Activated B cell treated with CpG ODN at 0.5 μM for 24 hours (primary cell): ENCODE results near the gene MYO18B. TPM values are rescaled to one million over a fixed set of nuclear protein-coding genes. Genes with fewer than 3 reads are reported as not detected.

Source experiments
- ATAC-seq: fragments of 200-7000 bp; cut with Tn5 transposase; one replicate; pipeline ENCODE4 v1.10.0; 2021; ENCODE audit warnings: low read depth, mild to moderate bottlenecking, moderate library complexity
- CTCF ChIA-PET: fragments of 350-600 bp; sonication (Branson Sonifier 250); formaldehyde crosslinking; loops from one replicate; lab custom pipeline; 2021; ENCODE audit warnings: antibody characterized with exemption; lab: Charles Lee
- POLR2A ChIA-PET: fragments of 350-600 bp; sonication (Branson Sonifier 250); formaldehyde crosslinking; loops from one replicate; lab custom pipeline; 2021; ENCODE audit warnings: antibody characterized with exemption; lab: Charles Lee
- DNase-seq: peaks from one replicate; pipeline ENCODE4 v3.0.0; 2022
- H3K27ac Mint-ChIP-seq: one replicate; pipeline ENCODE4 v1.8.0; 2020; ENCODE audit warnings: mixed read lengths
- H3K27me3 Mint-ChIP-seq: one replicate; pipeline ENCODE4 v1.8.0; 2021; ENCODE audit warnings: mixed read lengths
- H3K36me3 Mint-ChIP-seq: one replicate; pipeline ENCODE4 v1.8.0; 2021; ENCODE audit warnings: low read depth, mixed read lengths
- H3K4me1 Mint-ChIP-seq: one replicate; pipeline ENCODE4 v1.8.0; 2021; ENCODE audit warnings: mixed read lengths
- H3K4me3 Mint-ChIP-seq: one replicate; pipeline ENCODE4 v1.8.0; 2020; ENCODE audit warnings: mild to moderate bottlenecking, mixed read lengths
- H3K9me3 Mint-ChIP-seq: one replicate; pipeline ENCODE4 v1.8.0; 2020; ENCODE audit warnings: mixed read lengths
- intact Hi-C: fragments of 100-400 bp; cut with micrococcal nuclease; formaldehyde crosslinking; loops from one replicate; pipeline ENCODE4 v1.15.1; 2024
- total RNA-seq: library from RNA; stranded (reverse); gene quantifications from 2 replicates; pipeline ENCODE4 v1.2.3, GENCODE V29; 2022
- TF ChIP-seq, protein P1 (sequence below): fragments of 200-600 bp; IDR thresholded peaks from one replicate; pipeline ENCODE4 v1.8.0; 2022; ENCODE audit warnings: antibody characterized with exemption, mild to moderate bottlenecking

The MYO18B gene
- total RNA-seq, 1 donor from 2014 or later, result 0.27 TPM

DNA sequence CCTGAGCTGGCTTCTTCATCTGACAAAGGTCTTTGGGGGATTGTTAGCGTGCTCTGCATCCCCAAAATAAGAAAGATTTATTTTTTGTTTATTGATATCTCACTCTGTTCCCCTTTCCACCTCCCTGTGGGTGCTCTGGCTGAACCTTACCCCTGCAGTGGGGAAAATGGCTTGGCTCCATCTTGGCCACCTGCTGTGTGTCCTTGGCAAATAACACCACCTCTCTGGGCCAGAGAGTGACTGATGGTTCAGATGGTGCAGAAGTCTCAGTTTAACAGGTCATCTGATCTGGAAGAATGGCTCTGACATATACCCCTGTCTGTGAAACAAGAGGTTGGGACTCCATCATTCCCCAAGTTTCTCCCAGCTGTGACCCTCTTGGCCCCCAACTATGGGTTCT, 157.6 kb downstream of the MYO18B start:
- TF ChIP-seq, protein P1, sequence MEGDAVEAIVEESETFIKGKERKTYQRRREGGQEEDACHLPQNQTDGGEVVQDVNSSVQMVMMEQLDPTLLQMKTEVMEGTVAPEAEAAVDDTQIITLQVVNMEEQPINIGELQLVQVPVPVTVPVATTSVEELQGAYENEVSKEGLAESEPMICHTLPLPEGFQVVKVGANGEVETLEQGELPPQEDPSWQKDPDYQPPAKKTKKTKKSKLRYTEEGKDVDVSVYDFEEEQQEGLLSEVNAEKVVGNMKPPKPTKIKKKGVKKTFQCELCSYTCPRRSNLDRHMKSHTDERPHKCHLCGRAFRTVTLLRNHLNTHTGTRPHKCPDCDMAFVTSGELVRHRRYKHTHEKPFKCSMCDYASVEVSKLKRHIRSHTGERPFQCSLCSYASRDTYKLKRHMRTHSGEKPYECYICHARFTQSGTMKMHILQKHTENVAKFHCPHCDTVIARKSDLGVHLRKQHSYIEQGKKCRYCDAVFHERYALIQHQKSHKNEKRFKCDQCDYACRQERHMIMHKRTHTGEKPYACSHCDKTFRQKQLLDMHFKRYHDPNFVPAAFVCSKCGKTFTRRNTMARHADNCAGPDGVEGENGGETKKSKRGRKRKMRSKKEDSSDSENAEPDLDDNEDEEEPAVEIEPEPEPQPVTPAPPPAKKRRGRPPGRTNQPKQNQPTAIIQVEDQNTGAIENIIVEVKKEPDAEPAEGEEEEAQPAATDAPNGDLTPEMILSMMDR, result no peak
- no peak overlapping the region for H3K4me3 Mint-ChIP-seq
- H3K9me3 Mint-ChIP-seq, result no peaks in the 10 kb centered on the region
- intact Hi-C loops, result no loop called here
- ATAC-seq, result no peak
- H3K27me3 Mint-ChIP-seq, result peaks cover 17% of the 10 kb centered on the region
- POLR2A ChIA-PET, result no interaction called here
- CTCF ChIA-PET, result no interaction called here
- no peaks in the 10 kb centered on the region for H3K36me3 Mint-ChIP-seq
- H3K27ac Mint-ChIP-seq, result no peak overlapping the region
- H3K4me1 Mint-ChIP-seq, result no peaks in the 10 kb centered on the region
- DNase-seq, result no peak

GRCh38 chr22:25900390-25900789, 158.4 kb downstream of the MYO18B start:
- Mint-ChIP-seq H3K27ac (no peak overlapping the region), H3K4me3 (no peak overlapping the region), H3K36me3 (no peaks in the 10 kb centered on the region), H3K9me3 (no peaks in the 10 kb centered on the region), H3K4me1 (no peaks in the 10 kb centered on the region), H3K27me3 (peaks cover 17% of the 10 kb centered on the region)
- intact Hi-C loops, result no loop called here
- ChIA-PET POLR2A (no interaction called here), CTCF (no interaction called here)
- ATAC-seq, result no peak
- no peak for DNase-seq
- TF ChIP-seq, protein P1, result no peak

DNA sequence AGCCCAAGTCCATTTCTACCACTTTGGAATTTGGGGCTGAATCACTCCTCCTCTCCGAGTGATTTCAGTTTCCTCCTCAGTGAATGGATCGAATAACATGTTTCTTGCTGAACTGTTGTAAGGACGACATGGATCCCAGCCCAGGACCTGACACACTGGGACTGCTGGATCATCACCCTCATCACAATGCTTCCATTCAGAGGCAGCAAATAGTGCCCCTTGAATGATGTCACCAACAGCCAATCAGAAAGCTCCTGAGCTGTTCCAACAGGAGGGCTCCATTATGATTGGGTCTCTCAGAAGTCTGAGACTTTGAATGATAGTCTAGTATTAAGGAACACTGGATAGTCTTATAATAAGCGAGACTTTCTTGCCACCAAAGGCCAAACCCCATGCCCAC, 158.9 kb downstream of the MYO18B start:
- no peak for DNase-seq
- TF ChIP-seq, protein P1, result no peak
- no peak for ATAC-seq
- Mint-ChIP-seq H3K4me3 (no peak overlapping the region), H3K4me1 (no peaks in the 10 kb centered on the region), H3K36me3 (no peaks in the 10 kb centered on the region), H3K27ac (no peak overlapping the region), H3K9me3 (no peaks in the 10 kb centered on the region), H3K27me3 (peaks cover 17% of the 10 kb centered on the region)
- POLR2A ChIA-PET, result no interaction called here
- intact Hi-C loops, result no loop called here
- CTCF ChIA-PET, result no interaction called here

DNA sequence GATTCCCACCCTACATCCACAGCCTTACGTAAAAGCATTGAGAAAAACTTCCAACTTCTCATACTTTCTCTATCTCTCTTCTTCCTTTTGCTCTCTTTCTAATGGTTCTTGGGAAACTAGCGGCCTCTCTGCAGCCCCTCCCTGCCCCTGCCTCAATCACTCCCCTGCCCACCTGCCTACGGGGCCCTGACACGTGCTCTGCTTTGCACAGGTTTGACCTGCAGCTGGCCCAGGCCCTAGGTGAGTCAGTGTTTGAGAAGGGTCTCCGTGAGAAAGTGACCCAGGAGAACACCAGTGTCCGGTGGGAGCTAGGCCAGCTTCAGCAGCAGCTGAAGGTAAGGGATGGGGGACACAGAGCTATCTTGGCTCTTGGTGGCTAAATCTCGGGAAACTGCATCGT, 160.4 kb downstream of the MYO18B start:
- intact Hi-C loops, result no loop called here
- no peaks in the 10 kb centered on the region for H3K36me3 Mint-ChIP-seq
- H3K4me3 Mint-ChIP-seq, result no peak overlapping the region
- no peaks in the 10 kb centered on the region for H3K4me1 Mint-ChIP-seq
- ATAC-seq (no peak), DNase-seq (no peak)
- H3K27ac Mint-ChIP-seq, result no peak overlapping the region
- CTCF ChIA-PET, result no interaction called here
- TF ChIP-seq, protein P1, result no peak
- H3K27me3 Mint-ChIP-seq, result peaks cover 17% of the 10 kb centered on the region
- H3K9me3 Mint-ChIP-seq, result peaks cover 7% of the 10 kb centered on the region
- POLR2A ChIA-PET, result no interaction called here

- ATAC-seq, result no peak
- ChIA-PET CTCF (interaction anchor here (1.3 kb wide), 1 partner anchor 8 kb away, joined by 3 read pairs; no protein-coding TSS in a partner anchor), POLR2A (no interaction called here)
- Mint-ChIP-seq H3K27me3 (peaks cover 17% of the 10 kb centered on the region), H3K27ac (no peak overlapping the region), H3K36me3 (no peaks in the 10 kb centered on the region), H3K9me3 (peaks cover 9% of the 10 kb centered on the region), H3K4me1 (no peaks in the 10 kb centered on the region), H3K4me3 (no peak overlapping the region)
- no peak for DNase-seq
- intact Hi-C loops, result no loop called here
- TF ChIP-seq, protein P1, result no peak
These were observed 161.3 kb downstream of the MYO18B start for GRCh38 chr22:25903294-25903693.
